Uterus (tissue), 4 donors: ENCODE results near the gene KLHL14. TPM values are rescaled to one million over a fixed set of nuclear protein-coding genes. Genes with fewer than 3 reads are reported as not detected.

Experiments used
- small RNA-seq: library from RNA; depleted of rRNA; stranded (forward); fragments of <200 nt; gene quantifications from one replicate; pipeline ENCODE3, GENCODE V24; 2016
- total RNA-seq, 4 donors: library from RNA; depleted of rRNA in 3 of 4; stranded (reverse); fragments of >200 nt in 3 of 4; gene quantifications; one replicate each; pipeline versions ENCODE4 v1.1.0 to v1.2.4, GENCODE V29; 2014 to 2023
- donor health status: DM: yes; HTN: yes; CAD: no.

KLHL14 gene
- total RNA-seq, 4 donors from 2014 or later: 2.6 to 9.5 (median 3.0) TPM

Small RNAs within 50 kb of the gene (small RNA-seq; reads per million reads assigned to genes)
- not detected for gene AC012123.2
